Fibroblast of lung (primary cell): Measurements from ENCODE around the gene ELP4. TPM values are rescaled to one million over a fixed set of nuclear protein-coding genes. Genes with fewer than 3 reads are reported as not detected.

Source experiments
- DNase-seq, 2 donors: peaks; one replicate each; pipeline versions ENCODE4 v3.0.0 to v3.0.0-alpha.2; 2010; ENCODE audit warnings: low read depth in 2 of 2
- H2AFZ ChIP-seq: 2 replicates; pipeline ENCODE4 v1.5.1; 2012; ENCODE audit warnings: low read length, control low read depth, inconsistent platforms
- H3K27ac ChIP-seq: 2 replicates; pipeline ENCODE4 v1.5.1; 2011; ENCODE audit warnings: low read length, control low read depth; ENCODE audit not compliant: insufficient read depth
- H3K27me3 ChIP-seq: 2 replicates; pipeline ENCODE4 v1.5.1; 2011; ENCODE audit warnings: mild to moderate bottlenecking, low read length; ENCODE audit not compliant: control insufficient read depth, insufficient read depth
- H3K36me3 ChIP-seq: 2 replicates; pipeline ENCODE4 v1.5.1; 2011; ENCODE audit warnings: low read length; ENCODE audit not compliant: control insufficient read depth, insufficient read depth
- H3K4me1 ChIP-seq: 2 replicates; pipeline ENCODE4 v1.5.1; 2011; ENCODE audit warnings: low read length; ENCODE audit not compliant: control insufficient read depth, insufficient read depth; ENCODE audit errors: extremely low read depth
- H3K4me2 ChIP-seq: 2 replicates; pipeline ENCODE4 v1.5.1; 2011; ENCODE audit warnings: low read length, control low read depth; ENCODE audit not compliant: insufficient read depth; ENCODE audit errors: extremely low read depth
- H3K4me3 ChIP-seq, 4 experiments: fragments of 200-600 bp in 1 of 4; sonication (generic) in 1 of 4; replicated peaks in 1 of 4; 2 replicates each; pipeline ENCODE4 v1.5.1; 2011 to 2016; ENCODE audit warnings: low read length in 4 of 4, low read depth in 3 of 4, mild to moderate bottlenecking in 3 of 4, control low read depth in 2 of 4, inconsistent platforms in 1 of 4, mixed read lengths in 1 of 4; ENCODE audit not compliant: insufficient read depth in 1 of 4; ENCODE audit errors: control extremely low read depth in 1 of 4
- H3K79me2 ChIP-seq: 2 replicates; pipeline ENCODE4 v1.5.1; 2012; ENCODE audit warnings: mild to moderate bottlenecking, low read length, inconsistent platforms; ENCODE audit not compliant: control insufficient read depth, insufficient read depth
- H3K9ac ChIP-seq: 2 replicates; pipeline ENCODE4 v1.5.1; 2011; ENCODE audit warnings: mild to moderate bottlenecking, low read length, control low read depth; ENCODE audit not compliant: insufficient read depth
- H3K9me3 ChIP-seq: 2 replicates; pipeline ENCODE4 v1.5.1; 2012; ENCODE audit warnings: low read depth, low read length; ENCODE audit not compliant: control insufficient read depth, insufficient read depth
- H4K20me1 ChIP-seq: 2 replicates; pipeline ENCODE4 v1.5.1; 2011; ENCODE audit warnings: low read length; ENCODE audit not compliant: control insufficient read depth, insufficient read depth; ENCODE audit errors: extremely low read depth
- CTCF ChIP-seq, 2 donors: IDR thresholded peaks in 1 of 2; conservative IDR thresholded peaks in 1 of 2; 1 replicate in 1 of 2; 2 replicates in 1 of 2; pipeline ENCODE4 v1.5.1; 2011 to 2012; ENCODE audit warnings: low read length in 2 of 2, control low read depth in 1 of 2, inconsistent platforms in 1 of 2, low read depth in 1 of 2, mild to moderate bottlenecking in 1 of 2
- EZH2 ChIP-seq: IDR thresholded peaks from 2 replicates; pipeline ENCODE4 v1.5.1; 2012; ENCODE audit warnings: low read length, control low read depth, mild to moderate bottlenecking; ENCODE audit errors: missing control alignments
- polyA plus RNA-seq, 2 donors: library from polyadenylated mRNA; depleted of rRNA in 1 of 2; stranded (reverse) in 1 of 2; unstranded in 1 of 2; fragments of >200 nt; gene quantifications; 2 replicates each; pipeline ENCODE4 v1.2.1, GENCODE V29; 2011 to 2012; ENCODE audit warnings: missing spikeins in 1 of 2
- total RNA-seq: library from RNA; depleted of rRNA; stranded (reverse); fragments of >200 nt; gene quantifications from 2 replicates; pipeline ENCODE4 v1.2.1, GENCODE V29; 2014

Gene ELP4
- total and polyA plus RNA-seq, 2 donors (not counting 1 experiment from before 2014, with no cell fraction given) = 11.7 to 13.1 TPM

- H3K9ac ChIP-seq = no peak overlapping the region
- no peak overlapping the region for H3K4me3 ChIP-seq
- H3K79me2 ChIP-seq = no peaks in the 10 kb centered on the region
- TF ChIP-seq CTCF (conservative IDR thresholded peaks at IDR 0.05 in 1 of 2, IDR thresholded peaks at IDR 0.05 in 1 of 2; ENCODE audit: low read depth in 1 of 2, low read length in 2 of 2) (no peak), EZH2 (peak; percentile 82)
- H2AFZ ChIP-seq = no peak overlapping the region
- no peak overlapping the region for H3K4me2 ChIP-seq
- H4K20me1 ChIP-seq = no peaks in the 10 kb centered on the region
- no peak overlapping the region for H3K27ac ChIP-seq
- no peaks in the 10 kb centered on the region for H3K9me3 ChIP-seq
- peaks cover 84% of the 10 kb centered on the region for H3K27me3 ChIP-seq
- DNase-seq = peak in 1 of 2 donors; percentile 44
- H3K36me3 ChIP-seq = no peaks in the 10 kb centered on the region
- peaks cover 5% of the 10 kb centered on the region for H3K4me1 ChIP-seq
Measured at GRCh38 chr11:31814176-31814868, 304.8 kb downstream of the ELP4 start.

- peaks cover 91% of the 10 kb centered on the region for H3K27me3 ChIP-seq
- H3K36me3 ChIP-seq = no peaks in the 10 kb centered on the region
- H4K20me1 ChIP-seq = no peaks in the 10 kb centered on the region
- peak in 1 of 2 donors; percentile 18 for DNase-seq
- TF ChIP-seq EZH2 (peak; percentile 69), CTCF (conservative IDR thresholded peaks at IDR 0.05 in 1 of 2, IDR thresholded peaks at IDR 0.05 in 1 of 2; ENCODE audit: low read depth in 1 of 2, low read length in 2 of 2) (no peak)
- H3K27ac ChIP-seq = no peak overlapping the region
- H3K4me2 ChIP-seq = no peak overlapping the region
- H2AFZ ChIP-seq = no peak overlapping the region
- H3K9ac ChIP-seq = no peak overlapping the region
- H3K4me1 ChIP-seq = peaks cover 5% of the 10 kb centered on the region
- no peaks in the 10 kb centered on the region for H3K79me2 ChIP-seq
- peak overlapping the region in 1 of 4 experiments; percentile 35 for H3K4me3 ChIP-seq
- no peaks in the 10 kb centered on the region for H3K9me3 ChIP-seq
Measured at GRCh38 chr11:31815711-31816467, 306.3 kb downstream of the ELP4 start.

- no peak overlapping the region for H3K27ac ChIP-seq
- H3K4me1 ChIP-seq = peaks cover 5% of the 10 kb centered on the region
- no peaks in the 10 kb centered on the region for H3K9me3 ChIP-seq
- H3K79me2 ChIP-seq = no peaks in the 10 kb centered on the region
- H3K4me2 ChIP-seq = no peak overlapping the region
- TF ChIP-seq CTCF (conservative IDR thresholded peaks at IDR 0.05 in 1 of 2, IDR thresholded peaks at IDR 0.05 in 1 of 2; ENCODE audit: low read depth in 1 of 2, low read length in 2 of 2) (no peak), EZH2 (no peak)
- H3K9ac ChIP-seq = no peak overlapping the region
- peak overlapping the region in 1 of 4 experiments; percentile 35 for H3K4me3 ChIP-seq
- DNase-seq = no peak
- H4K20me1 ChIP-seq = no peaks in the 10 kb centered on the region
- H3K27me3 ChIP-seq = peaks cover 89% of the 10 kb centered on the region
- no peaks in the 10 kb centered on the region for H3K36me3 ChIP-seq
- no peak overlapping the region for H2AFZ ChIP-seq
Measured at GRCh38 chr11:31816468-31817053, 307.0 kb downstream of the ELP4 start.
